HepG2 (cell line): Measurements from ENCODE around the gene GATA5. TPM values are rescaled to one million over a fixed set of nuclear protein-coding genes. Genes with fewer than 3 reads are reported as not detected.

Experiments used
- ATAC-seq: fragments of 200-7000 bp; cut with Tn5 transposase; 3 replicates; pipeline ENCODE4 v1.9.1; 2020; ENCODE audit warnings: mild to moderate bottlenecking, moderate library complexity
- BruUV-seq: library from RNA; stranded (reverse); fragments of 400-500 nt; replicated peaks from 2 replicates; lab custom pipeline; 2021; lab: Mats Ljungman, UMichigan
- CTCF ChIA-PET: fragments of 300-600 bp; formaldehyde crosslinking; extraction: SDS; loops from one replicate; lab custom pipeline; 2021; ENCODE audit warnings: low total read pairs, inconsistent platforms, low intra/inter-chr PET ratio; lab: Yijun Ruan, JAX
- POLR2A ChIA-PET: fragments of 350-600 bp; sonication (Branson Sonifier 250); formaldehyde crosslinking; loops from one replicate; lab custom pipeline; 2020; ENCODE audit warnings: antibody characterized with exemption, inconsistent platforms; lab: Yijun Ruan, JAX
- DNase-seq: peaks from one replicate; pipeline ENCODE4 v3.0.0-alpha.2; 2015; ENCODE audit warnings: low spot score
- FAIRE-seq: peaks from 3 replicates; lab custom pipeline; 2011; peaks lifted over from hg19 to GRCh38; lab: Jason Lieb, UNC
- H2AFZ ChIP-seq: one replicate; pipeline ENCODE4 v1.6.1; 2011; ENCODE audit warnings: low read length, inconsistent platforms
- H3K27ac ChIP-seq: fragments of 300-600 bp; 3 replicates; pipeline ENCODE4 v1.8.0; 2011; ENCODE audit warnings: mixed run types, mild to moderate bottlenecking, mixed read lengths, low read length, inconsistent platforms; ENCODE audit not compliant: insufficient read depth; ENCODE audit errors: extremely low read length
- H3K27me3 ChIP-seq, 2 experiments: fragments of 200-600 bp in 1 of 2; 2 replicates in 1 of 2; 3 replicates in 1 of 2; pipeline versions ENCODE4 v1.6.0 to v1.8.0; 2011; ENCODE audit warnings: low read length in 2 of 2, mild to moderate bottlenecking in 2 of 2, moderate library complexity in 2 of 2, inconsistent platforms in 1 of 2; ENCODE audit not compliant: insufficient read depth in 2 of 2, control insufficient read depth in 1 of 2
- H3K36me3 ChIP-seq, 2 experiments: fragments of 200-600 bp in 1 of 2; replicated peaks in 1 of 2; 2 replicates in 1 of 2; 3 replicates in 1 of 2; pipeline versions ENCODE4 v1.5.1 to v1.8.0; 2011; ENCODE audit warnings: low read length in 2 of 2, inconsistent platforms in 1 of 2; ENCODE audit not compliant: insufficient read depth in 2 of 2, control insufficient read depth in 1 of 2
- H3K4me1 ChIP-seq: 2 replicates; pipeline ENCODE4 v1.5.1; 2012; ENCODE audit warnings: low read length, inconsistent platforms; ENCODE audit not compliant: insufficient read depth
- H3K4me2 ChIP-seq: 2 replicates; pipeline ENCODE4 v1.6.0; 2011; ENCODE audit warnings: low read depth, low read length, inconsistent platforms
- H3K4me3 ChIP-seq, 3 experiments: fragments of 200-600 bp in 1 of 3; sonication (generic), shearing (Covaris generic) in 1 of 3; replicated peaks in 1 of 3; 2 replicates each; pipeline ENCODE4 v1.5.1; 2011 to 2016; ENCODE audit warnings: low read length in 3 of 3, inconsistent platforms in 2 of 3, low read depth in 2 of 3, mild to moderate bottlenecking in 2 of 3, control low read depth in 1 of 3, mixed read lengths in 1 of 3; ENCODE audit not compliant: insufficient read depth in 1 of 3
- H3K79me2 ChIP-seq: one replicate; pipeline ENCODE4 v1.6.1; 2011; ENCODE audit warnings: low read length, inconsistent platforms; ENCODE audit not compliant: insufficient read depth
- H3K9ac ChIP-seq: 2 replicates; pipeline ENCODE4 v1.6.0; 2011; ENCODE audit warnings: mild to moderate bottlenecking, low read depth, low read length, inconsistent platforms; ENCODE audit not compliant: insufficient read depth
- H3K9me3 ChIP-seq: 2 replicates; pipeline ENCODE4 v1.5.1; 2012; ENCODE audit warnings: mild to moderate bottlenecking, low read length
- H4K20me1 ChIP-seq: 2 replicates; pipeline ENCODE4 v1.6.0; 2011; ENCODE audit warnings: inconsistent platforms, mild to moderate bottlenecking, low read length, moderate library complexity; ENCODE audit not compliant: insufficient read depth
- CREB1 ChIP-seq, 2 experiments: fragments of 450-650 bp in 1 of 2; IDR thresholded peaks; 2 replicates each; pipeline ENCODE4 v1.6.1; 2016 to 2017; ENCODE audit warnings: control low read depth in 1 of 2, mild to moderate bottlenecking in 1 of 2, missing compliant biosample characterization in 1 of 2, missing genetic modification characterization in 1 of 2
- FLYWCH1 ChIP-seq: sonication (generic); formaldehyde crosslinking; IDR thresholded peaks from 2 replicates; pipeline ENCODE4 v1.8.1; 2023; ENCODE audit warnings: mild to moderate bottlenecking, missing genetic modification reagents
- HNRNPLL ChIP-seq: fragments of 200-400 bp; formaldehyde crosslinking; IDR thresholded peaks from 2 replicates; pipeline ENCODE4 v1.6.1; 2017; ENCODE audit warnings: mild to moderate bottlenecking, low read depth, low read length; ENCODE audit not compliant: poor library complexity, severe bottlenecking
- NFKB2 ChIP-seq: sonication (generic); formaldehyde crosslinking; IDR thresholded peaks from 2 replicates; pipeline ENCODE4 v1.4.0; 2020; ENCODE audit warnings: missing genetic modification reagents, borderline replicate concordance
- RFX3 ChIP-seq: IDR thresholded peaks from 2 replicates; pipeline ENCODE4 v1.6.1; 2016; ENCODE audit warnings: missing biosample characterization, missing genetic modification reagents
- TFDP1 ChIP-seq: IDR thresholded peaks from 2 replicates; pipeline ENCODE4 v1.6.1; 2016; ENCODE audit warnings: missing compliant biosample characterization, missing genetic modification reagents, borderline replicate concordance
- ZNF282 ChIP-seq: fragments of 450-650 bp; IDR thresholded peaks from 2 replicates; pipeline ENCODE4 v1.6.1; 2018; ENCODE audit not compliant: partially characterized antibody
- ZNF660 ChIP-seq: sonication (generic); formaldehyde crosslinking; IDR thresholded peaks from 2 replicates; pipeline ENCODE4 v1.5.1; 2020; ENCODE audit warnings: mild to moderate bottlenecking, low read depth, missing genetic modification reagents, borderline replicate concordance
- WGBS: methylation state at CpG from one replicate; pipeline ENCODE4 v1.1.6; 2017; ENCODE audit warnings: low lambda C conversion rate; 5-methylcytosine and 5-hydroxymethylcytosine counted together
- in situ Hi-C: cut with HindIII; loops from 2 replicates; pipeline ENCODE4 v1.10.0; 2017; ENCODE audit warnings: low pct_unique_long_range_greater_than_20kb; ENCODE audit not compliant: extremely low pct_ligation_motif_present
- intact Hi-C: fragments of 100-400 bp; cut with micrococcal nuclease; formaldehyde crosslinking; loops from one replicate; pipeline ENCODE4 v1.10.0; 2022; ENCODE audit not compliant: unreplicated experiment
- polyA plus RNA-seq, 8 experiments: library from polyadenylated mRNA; depleted of rRNA in 3 of 8; stranded (reverse) in 7 of 8; unstranded in 1 of 8; fragments of >200 nt; fragmentation: Illumina TruSeq in 4 of 8; extraction: Trizol in 4 of 8; gene quantifications; 2 replicates each; pipeline versions ENCODE4 v1.2.1 to v1.2.3, GENCODE V29; 2011 to 2016; ENCODE audit warnings: low read depth in 4 of 8, missing spikeins in 1 of 8, mixed read lengths in 1 of 8; ENCODE audit not compliant: insufficient read depth in 1 of 8
- total RNA-seq, 5 experiments: library from RNA; depleted of rRNA; stranded (reverse); fragments of >200 nt; fragmentation: Illumina TruSeq; extraction: Trizol; gene quantifications; 2 replicates each; pipeline ENCODE4 v1.2.3, GENCODE V29; 2016; ENCODE audit warnings: low read depth in 1 of 5

GATA5 gene
- total and polyA plus RNA-seq, 2 of the 13 experiments (the other 11 are each of a cell fraction or from before 2014, with no cell fraction given) = 0.12 to 0.20 TPM

GRCh38 chr20:62505337-62506045, 29.7 kb upstream of the GATA5 start (continued):
- no peak for TF ChIP-seq ZNF660
- peak; percentile 13; the same call in 1 of the 2 replicates for TF ChIP-seq NFKB2
- TF ChIP-seq HNRNPLL = peak; percentile 6

- DNase-seq (no peak), ATAC-seq (no peak), FAIRE-seq (no peak)
- Histone ChIP-seq H3K79me2 (no peaks in the 10 kb centered on the region), H3K9ac (no peak overlapping the region), H3K27me3 (peaks cover 6 to 43% of the 10 kb centered on the region in 2 experiments; a peak in 4 of 5 replicates), H3K4me1 (no peaks in the 10 kb centered on the region), H3K4me3 (no peak overlapping the region), H3K27ac (no peak overlapping the region), H4K20me1 (peaks cover 3% of the 10 kb centered on the region; the same call in 1 of the 2 replicates), H3K36me3 (no peaks in the 10 kb centered on the region), H2AFZ (no peak overlapping the region), H3K4me2 (no peak overlapping the region), H3K9me3 (no peaks in the 10 kb centered on the region)
- in situ Hi-C loops = loop anchor here (5.0 to 25.0 kb wide), 2 partner anchors 113 to 283 kb away; partner anchors contain the start of gene MRGBP
- 44% methylated on average over 4 of the region's 4 CpGs for WGBS
- intact Hi-C loops = loop anchor here (5.0 kb wide), 1 partner anchor 288 kb away; no protein-coding TSS in a partner anchor
- POLR2A ChIA-PET = no interaction called here
- TF ChIP-seq CREB1 (IDR thresholded peaks at IDR 0.05) (peak; percentile 95), CREB1 (CRISPR knock-in tag; IDR thresholded peaks at IDR 0.05) (no peak), TFDP1 (no peak), RFX3 (no peak), ZNF282 (peak; percentile 78), FLYWCH1 (CRISPR knock-in tag) (no peak)
- BruUV-seq = no TSS peak
- CTCF ChIA-PET = no interaction called here
Measured at GRCh38 chr20:62504323-62504722, 28.5 kb upstream of the GATA5 start.
